IPS-15b (cell line): ENCODE data around the gene ATE1.

Experiments used
- H3K27me3 ChIP-seq: one replicate; pipeline ENCODE4 v1.6.1; 2013; ENCODE audit warnings: low read length; ENCODE audit not compliant: control insufficient read depth, insufficient read depth
- H3K36me3 ChIP-seq: one replicate; pipeline ENCODE4 v1.6.1; 2013; ENCODE audit warnings: low read length; ENCODE audit not compliant: control insufficient read depth, insufficient read depth
- H3K4me1 ChIP-seq: one replicate; pipeline ENCODE4 v1.6.1; 2013; ENCODE audit warnings: mild to moderate bottlenecking, low read length; ENCODE audit not compliant: control insufficient read depth, insufficient read depth
- H3K4me3 ChIP-seq: one replicate; pipeline ENCODE4 v1.5.1; 2013; ENCODE audit warnings: low read depth, low read length
- H3K9ac ChIP-seq: one replicate; pipeline ENCODE4 v1.6.1; 2013; ENCODE audit warnings: low read depth, mild to moderate bottlenecking, low read length
- H3K9me3 ChIP-seq: one replicate; pipeline ENCODE4 v1.6.1; 2013; ENCODE audit warnings: mild to moderate bottlenecking, low read length; ENCODE audit not compliant: control insufficient read depth, insufficient read depth

Gene ATE1

GRCh38 chr10:121899727-121900126, 28.1 kb downstream of the ATE1 start:
- Histone ChIP-seq H3K4me1 (peaks cover 10% of the 10 kb centered on the region), H3K36me3 (peaks cover 3% of the 10 kb centered on the region)

GRCh38 chr10:121891103-121891502, 36.7 kb downstream of the ATE1 start:
- Histone ChIP-seq H3K4me3 (no peak overlapping the region), H3K36me3 (no peaks in the 10 kb centered on the region)

More at GRCh38 chr10:121899727-121900126, 28.1 kb downstream of the ATE1 start:
- Histone ChIP-seq H3K9ac (no peak overlapping the region), H3K9me3 (no peaks in the 10 kb centered on the region), H3K4me3 (no peak overlapping the region), H3K27me3 (no peaks in the 10 kb centered on the region)

GRCh38 chr10:121889212-121889611, 38.6 kb downstream of the ATE1 start:
- Histone ChIP-seq H3K4me1 (peaks cover 14% of the 10 kb centered on the region), H3K4me3 (no peak overlapping the region), H3K9ac (no peak overlapping the region), H3K36me3 (no peaks in the 10 kb centered on the region), H3K27me3 (no peaks in the 10 kb centered on the region), H3K9me3 (no peaks in the 10 kb centered on the region)

More at GRCh38 chr10:121891103-121891502, 36.7 kb downstream of the ATE1 start:
- Histone ChIP-seq H3K9ac (no peak overlapping the region), H3K9me3 (no peaks in the 10 kb centered on the region), H3K4me1 (peaks cover 14% of the 10 kb centered on the region), H3K27me3 (no peaks in the 10 kb centered on the region)

- H3K27me3 ChIP-seq: no peaks in the 10 kb centered on the region
- H3K4me3 ChIP-seq: no peak overlapping the region
- H3K4me1 ChIP-seq: peaks cover 13% of the 10 kb centered on the region
- H3K9ac ChIP-seq: no peak overlapping the region
- no peaks in the 10 kb centered on the region for H3K36me3 ChIP-seq
- no peaks in the 10 kb centered on the region for H3K9me3 ChIP-seq
Measured at GRCh38 chr10:121886997-121887622, 40.7 kb downstream of the ATE1 start.

- Histone ChIP-seq H3K9me3 (no peaks in the 10 kb centered on the region), H3K4me3 (no peak overlapping the region), H3K4me1 (peaks cover 6% of the 10 kb centered on the region), H3K9ac (no peak overlapping the region), H3K27me3 (no peaks in the 10 kb centered on the region), H3K36me3 (no peaks in the 10 kb centered on the region)
Measured at GRCh38 chr10:121886181-121886580, 41.6 kb downstream of the ATE1 start.

- H3K36me3 ChIP-seq: no peaks in the 10 kb centered on the region
- H3K27me3 ChIP-seq: no peaks in the 10 kb centered on the region
- no peak overlapping the region for H3K4me3 ChIP-seq
- H3K4me1 ChIP-seq: peaks cover 4% of the 10 kb centered on the region
- H3K9ac ChIP-seq: no peak overlapping the region
- no peaks in the 10 kb centered on the region for H3K9me3 ChIP-seq
Measured at GRCh38 chr10:121880895-121881294, 46.9 kb downstream of the ATE1 start.

GRCh38 chr10:121879476-121879875, 48.4 kb downstream of the ATE1 start:
- no peaks in the 10 kb centered on the region for H3K36me3 ChIP-seq
- no peaks in the 10 kb centered on the region for H3K27me3 ChIP-seq
- no peak overlapping the region for H3K9ac ChIP-seq
- peaks cover 4% of the 10 kb centered on the region for H3K4me1 ChIP-seq
- no peak overlapping the region for H3K4me3 ChIP-seq
- no peaks in the 10 kb centered on the region for H3K9me3 ChIP-seq

- H3K4me3 ChIP-seq: no peak overlapping the region
- H3K9ac ChIP-seq: no peak overlapping the region
- peaks cover 4% of the 10 kb centered on the region for H3K36me3 ChIP-seq
- no peaks in the 10 kb centered on the region for H3K4me1 ChIP-seq
- no peaks in the 10 kb centered on the region for H3K27me3 ChIP-seq
- H3K9me3 ChIP-seq: no peaks in the 10 kb centered on the region
Measured at GRCh38 chr10:121873236-121873635, 54.6 kb downstream of the ATE1 start.

- no peaks in the 10 kb centered on the region for H3K27me3 ChIP-seq
- H3K36me3 ChIP-seq: peaks cover 4% of the 10 kb centered on the region
- H3K4me3 ChIP-seq: no peak overlapping the region
- no peaks in the 10 kb centered on the region for H3K9me3 ChIP-seq
- H3K9ac ChIP-seq: no peak overlapping the region
- H3K4me1 ChIP-seq: no peaks in the 10 kb centered on the region
Measured at GRCh38 chr10:121870413-121870812, 57.4 kb downstream of the ATE1 start.

GRCh38 chr10:121865554-121865953, 62.3 kb downstream of the ATE1 start:
- H3K9ac ChIP-seq: no peak overlapping the region
- peaks cover 4% of the 10 kb centered on the region for H3K36me3 ChIP-seq
- H3K9me3 ChIP-seq: no peaks in the 10 kb centered on the region
- H3K4me1 ChIP-seq: no peaks in the 10 kb centered on the region
- H3K4me3 ChIP-seq: no peak overlapping the region
- H3K27me3 ChIP-seq: no peaks in the 10 kb centered on the region

GRCh38 chr10:121864653-121865052, 63.2 kb downstream of the ATE1 start:
- Histone ChIP-seq H3K9me3 (no peaks in the 10 kb centered on the region), H3K9ac (no peak overlapping the region), H3K4me1 (no peaks in the 10 kb centered on the region), H3K36me3 (peaks cover 4% of the 10 kb centered on the region), H3K4me3 (no peak overlapping the region), H3K27me3 (no peaks in the 10 kb centered on the region)

GRCh38 chr10:121864168-121864567, 63.7 kb downstream of the ATE1 start:
- H3K9me3 ChIP-seq: no peaks in the 10 kb centered on the region
- H3K27me3 ChIP-seq: no peaks in the 10 kb centered on the region
- H3K9ac ChIP-seq: no peak overlapping the region
- no peaks in the 10 kb centered on the region for H3K4me1 ChIP-seq
- H3K4me3 ChIP-seq: no peak overlapping the region
- H3K36me3 ChIP-seq: peaks cover 1% of the 10 kb centered on the region
